DOHH2 (cell line): ENCODE data around the gene TAF5L.
A peak's percentile ranks its signal among the peaks of the same experiment; 100 is the strongest.

ENCODE experiments used
- H3F3A ChIP-seq: fragments of 200-600 bp; sonication (generic), shearing (Covaris generic); 2 replicates; pipeline ENCODE4 v1.6.0; 2016; ENCODE audit warnings: antibody characterized with exemption, mild to moderate bottlenecking; ENCODE audit not compliant: control insufficient read depth, insufficient read depth
- H3K27ac ChIP-seq: fragments of 200-600 bp; sonication (generic); 2 replicates; pipeline ENCODE4 v1.5.1; 2014; ENCODE audit warnings: low read depth, mild to moderate bottlenecking, low read length, moderate library complexity
- H3K27me3 ChIP-seq: fragments of 200-600 bp; sonication (generic); 2 replicates; pipeline ENCODE4 v1.6.1; 2014; ENCODE audit warnings: mild to moderate bottlenecking, low read length, mixed read lengths; ENCODE audit not compliant: control insufficient read depth
- H3K36me3 ChIP-seq: fragments of 200-600 bp; sonication (generic); 2 replicates; pipeline ENCODE4 v1.6.1; 2014; ENCODE audit warnings: mild to moderate bottlenecking, low read length, moderate library complexity, mixed read lengths; ENCODE audit not compliant: control insufficient read depth
- H3K4me1 ChIP-seq: fragments of 200-600 bp; sonication (generic); 2 replicates; pipeline ENCODE4 v1.6.1; 2014; ENCODE audit warnings: mild to moderate bottlenecking, low read length, mixed read lengths; ENCODE audit not compliant: control insufficient read depth
- H3K4me2 ChIP-seq: fragments of 200-600 bp; sonication (generic); 2 replicates; pipeline ENCODE4 v1.6.0; 2014; ENCODE audit warnings: mild to moderate bottlenecking, low read length, moderate library complexity
- H3K4me3 ChIP-seq: fragments of 200-600 bp; sonication (generic); 2 replicates; pipeline ENCODE4 v1.5.1; 2014; ENCODE audit warnings: mild to moderate bottlenecking, low read length, mixed read lengths
- H3K79me2 ChIP-seq: fragments of 200-600 bp; sonication (generic); 2 replicates; pipeline ENCODE4 v1.6.1; 2014; ENCODE audit warnings: mild to moderate bottlenecking, low read length, mixed read lengths; ENCODE audit not compliant: control insufficient read depth
- H3K9me2 ChIP-seq: fragments of 200-600 bp; sonication (generic); replicated peaks from 2 replicates; pipeline ENCODE4 v1.6.1; 2014; ENCODE audit warnings: mild to moderate bottlenecking, low read length, mixed read lengths; ENCODE audit not compliant: control insufficient read depth
- H3K9me3 ChIP-seq: fragments of 200-600 bp; sonication (generic); 2 replicates; pipeline ENCODE4 v1.6.1; 2014; ENCODE audit warnings: antibody characterized with exemption, low read length, mixed read lengths; ENCODE audit not compliant: control insufficient read depth, insufficient read depth
- H4K20me1 ChIP-seq: fragments of 200-600 bp; sonication (generic); 2 replicates; pipeline ENCODE4 v1.6.0; 2014; ENCODE audit warnings: low read depth, mild to moderate bottlenecking, antibody characterized with exemption, low read length, moderate library complexity; ENCODE audit not compliant: control insufficient read depth, insufficient read depth
- CTCF ChIP-seq: fragments of 200-600 bp; sonication (generic); IDR thresholded peaks from one replicate; pipeline ENCODE4 v1.5.1; 2014; ENCODE audit warnings: antibody characterized with exemption, mild to moderate bottlenecking, low read depth, low read length; ENCODE audit not compliant: poor library complexity, severe bottlenecking
- EZH2phosphoT487 ChIP-seq: fragments of 200-600 bp; sonication (generic); IDR thresholded peaks from 2 replicates; pipeline ENCODE4 v1.6.1; 2017; ENCODE audit warnings: borderline replicate concordance, mild to moderate bottlenecking, antibody characterized with exemption, low read length, moderate library complexity, mixed read lengths

TAF5L gene

GRCh38 chr1:229581485-229581884 lies 44.4 kb downstream of the TAF5L start:
- H3K27ac ChIP-seq = no peak overlapping the region
- H3K9me3 ChIP-seq = no peaks in the 10 kb centered on the region
- H3K27me3 ChIP-seq = no peaks in the 10 kb centered on the region
- H3K4me3 ChIP-seq = no peak overlapping the region
- H3K36me3 ChIP-seq = no peaks in the 10 kb centered on the region
- H3K4me1 ChIP-seq = peaks cover 24% of the 10 kb centered on the region
- H3K9me2 ChIP-seq = no peaks in the 10 kb centered on the region
- TF ChIP-seq EZH2phosphoT487 = no peak
- no peak for TF ChIP-seq CTCF
- no peak overlapping the region for H3K4me2 ChIP-seq
- no peaks in the 10 kb centered on the region; the same call in 1 of the 2 replicates for H3F3A ChIP-seq
- no peaks in the 10 kb centered on the region for H3K79me2 ChIP-seq
- H4K20me1 ChIP-seq = no peaks in the 10 kb centered on the region

- peaks cover 24% of the 10 kb centered on the region for H3K4me1 ChIP-seq
- H3K36me3 ChIP-seq = no peaks in the 10 kb centered on the region
- no peaks in the 10 kb centered on the region for H3K9me2 ChIP-seq
- H3K4me3 ChIP-seq = peak overlapping the region; percentile 70
- peak overlapping the region; percentile 95 for H3K4me2 ChIP-seq
- H3K9me3 ChIP-seq = no peaks in the 10 kb centered on the region
- H4K20me1 ChIP-seq = no peaks in the 10 kb centered on the region
- peak overlapping the region; percentile 51 for H3K27ac ChIP-seq
- no peaks in the 10 kb centered on the region for H3K79me2 ChIP-seq
- H3K27me3 ChIP-seq = no peaks in the 10 kb centered on the region
- H3F3A ChIP-seq = no peaks in the 10 kb centered on the region; the same call in 1 of the 2 replicates
- TF ChIP-seq CTCF (peak; percentile 4), EZH2phosphoT487 (no peak)
Measured at GRCh38 chr1:229579059-229579673, 46.8 kb downstream of the TAF5L start.

- Histone ChIP-seq H3K36me3 (no peaks in the 10 kb centered on the region), H3K9me2 (no peaks in the 10 kb centered on the region), H3K4me3 (peak overlapping the region; percentile 70), H3K9me3 (no peaks in the 10 kb centered on the region), H3K79me2 (no peaks in the 10 kb centered on the region), H3K27me3 (no peaks in the 10 kb centered on the region), H3F3A (no peaks in the 10 kb centered on the region; the same call in 1 of the 2 replicates), H3K27ac (peak overlapping the region; percentile 51), H3K4me2 (peak overlapping the region; percentile 95), H4K20me1 (no peaks in the 10 kb centered on the region), H3K4me1 (peaks cover 24% of the 10 kb centered on the region)
- TF ChIP-seq CTCF = peak; percentile 50
- no peak for TF ChIP-seq EZH2phosphoT487
Measured at GRCh38 chr1:229578168-229579058, 47.5 kb downstream of the TAF5L start.
